NCI-H146 treated with DMSO at 0.1 percent for 48 hours (cell line): ENCODE measurements around the gene NSRP1.
A peak's percentile ranks its signal among the peaks of the same experiment; 100 is the strongest.
"Not testable (repeated sequence)": the region's sequence is repeated elsewhere in the genome, so short reads cannot be mapped to it uniquely, and the experiment has no call there.

Source experiments
- DNase-seq: peaks from one replicate; lab custom pipeline; 2025; ENCODE audit not compliant: unreplicated experiment; lab: John Stamatoyannopoulos, UW

Gene NSRP1

GRCh38 chr17:30116661-30117551, at the start of gene NSRP1:
TSS of gene NSRP1 (plus strand) at chr17:30116816. CDS start at chr17:30116844, 28 bp downstream.
- peak; percentile 87 for DNase-seq

DNA sequence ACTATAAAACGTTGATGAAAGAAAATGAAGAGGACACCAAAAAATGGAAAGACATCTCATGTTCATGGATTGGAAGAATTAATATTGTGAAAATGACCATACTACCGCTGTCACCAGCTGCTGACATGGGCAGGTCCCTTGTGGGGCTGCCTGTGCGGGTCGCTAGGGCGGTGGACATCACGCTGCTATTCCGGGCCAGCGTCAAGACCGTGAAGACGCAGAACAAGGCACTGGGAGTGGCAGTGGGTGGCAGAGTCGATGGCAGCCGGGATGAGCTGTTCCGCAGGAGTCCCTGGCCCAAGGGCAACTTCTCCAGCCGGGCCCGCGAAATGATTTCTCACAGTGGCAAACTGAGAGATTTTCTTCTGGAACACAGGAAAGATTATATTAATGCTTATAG, 48.2 kb upstream of the NSRP1 start:
- no peak for DNase-seq

GRCh38 chr17:30074254-30074653, 42.4 kb upstream of the NSRP1 start:
- no peak for DNase-seq

DNA sequence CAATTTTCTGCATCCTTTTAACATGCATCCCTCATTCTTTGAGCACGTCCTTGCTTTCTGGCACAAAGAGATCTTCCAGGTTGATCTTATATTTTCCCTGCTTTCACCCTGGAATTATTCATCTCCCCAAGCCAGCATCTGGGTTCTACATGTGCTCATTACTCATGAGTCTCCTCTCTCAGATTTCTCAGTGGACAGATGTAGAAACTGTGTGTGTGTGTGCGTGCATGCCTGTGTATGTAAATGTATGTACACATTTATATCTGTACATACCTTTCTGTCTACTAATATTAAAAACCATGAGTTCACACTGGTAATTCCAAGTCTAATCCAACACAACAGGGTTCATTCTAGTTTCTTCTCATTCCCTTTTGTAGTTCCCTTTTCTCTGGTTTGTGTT, 41.9 kb upstream of the NSRP1 start:
- DNase-seq = no peak

DNA sequence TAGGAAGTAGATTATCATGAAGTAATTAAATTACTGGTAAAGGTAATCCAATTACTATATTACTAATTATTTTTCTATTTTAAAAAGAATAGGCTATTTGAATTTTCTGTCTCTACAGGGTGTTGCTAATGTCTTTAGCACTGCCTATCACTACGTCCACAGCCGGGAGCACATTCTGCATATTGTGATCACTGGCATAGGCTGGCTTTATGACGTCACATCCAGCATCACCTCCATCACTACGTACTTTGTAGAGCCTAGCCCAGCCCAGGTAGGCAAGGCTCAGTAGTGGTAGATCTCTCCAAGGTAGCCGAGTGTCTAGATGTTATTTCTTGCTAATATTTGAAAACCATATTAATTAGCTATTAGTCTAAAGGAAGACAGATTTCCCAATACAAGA, 33.8 kb upstream of the NSRP1 start:
- DNase-seq = no peak

- no peak for DNase-seq
Measured at GRCh38 chr17:30084788-30085187, 31.8 kb upstream of the NSRP1 start.

DNA sequence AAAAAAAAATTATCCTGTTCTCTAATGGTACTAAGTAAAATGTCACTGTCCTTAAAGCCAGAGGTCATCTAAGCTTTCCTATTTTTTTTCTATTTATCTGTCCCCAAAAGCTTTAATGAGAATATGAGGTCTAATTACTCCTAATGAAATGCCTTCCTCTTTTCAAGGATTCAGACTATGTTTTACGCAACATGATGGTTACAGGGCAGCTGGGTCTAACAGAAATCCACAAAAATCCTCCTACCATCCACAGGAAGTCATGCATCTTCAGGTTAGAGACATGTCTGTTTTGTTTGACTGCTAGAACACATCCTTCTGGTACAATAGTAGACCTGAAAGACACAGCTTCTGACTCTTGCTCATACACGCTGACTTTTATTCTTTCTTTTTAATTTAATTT, 29.7 kb upstream of the NSRP1 start:
- DNase-seq = no peak

- DNase-seq = not testable (repeated sequence)
Measured at GRCh38 chr17:30087431-30087830, 29.2 kb upstream of the NSRP1 start.

- no peak for DNase-seq
Measured at GRCh38 chr17:30091121-30091670, 25.4 kb upstream of the NSRP1 start.

DNA sequence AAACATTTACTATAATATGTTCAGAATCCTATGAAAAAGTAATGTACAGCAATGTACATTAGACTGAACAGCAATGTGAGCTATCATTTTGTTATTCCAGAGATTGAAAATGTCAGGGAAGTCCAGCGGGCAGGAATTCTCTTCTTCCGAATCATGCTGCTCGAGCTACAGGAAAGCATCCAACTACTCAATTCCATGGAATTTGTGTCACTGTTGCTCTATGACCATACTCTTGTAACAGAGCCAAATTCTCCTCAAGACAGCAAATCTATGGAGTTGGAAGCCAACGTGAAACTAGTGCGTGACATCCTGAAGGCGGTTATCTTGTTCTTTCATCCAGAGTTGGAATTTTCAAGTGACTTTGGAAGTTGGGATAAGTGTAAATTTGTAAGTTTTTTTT, 24.8 kb upstream of the NSRP1 start:
- DNase-seq = no peak

DNA sequence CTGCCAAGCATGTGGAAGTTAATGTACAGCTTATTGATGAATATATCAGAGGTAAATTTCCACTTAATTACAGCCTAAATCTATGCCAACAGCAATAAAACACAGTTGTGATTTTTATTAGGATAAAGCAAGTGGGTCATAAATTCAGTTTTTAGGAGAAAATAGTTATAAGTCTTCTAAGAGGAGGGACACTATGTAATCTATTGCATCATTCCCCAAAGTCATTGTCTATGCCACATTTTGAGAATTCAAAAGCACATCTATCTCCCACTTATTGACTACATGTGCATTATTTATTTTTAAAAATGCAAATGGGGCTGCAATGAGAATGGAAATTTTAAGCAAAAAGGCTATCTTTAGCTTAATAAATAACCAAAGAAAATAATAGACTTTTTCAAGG, 23.7 kb upstream of the NSRP1 start:
- no peak for DNase-seq

DNA sequence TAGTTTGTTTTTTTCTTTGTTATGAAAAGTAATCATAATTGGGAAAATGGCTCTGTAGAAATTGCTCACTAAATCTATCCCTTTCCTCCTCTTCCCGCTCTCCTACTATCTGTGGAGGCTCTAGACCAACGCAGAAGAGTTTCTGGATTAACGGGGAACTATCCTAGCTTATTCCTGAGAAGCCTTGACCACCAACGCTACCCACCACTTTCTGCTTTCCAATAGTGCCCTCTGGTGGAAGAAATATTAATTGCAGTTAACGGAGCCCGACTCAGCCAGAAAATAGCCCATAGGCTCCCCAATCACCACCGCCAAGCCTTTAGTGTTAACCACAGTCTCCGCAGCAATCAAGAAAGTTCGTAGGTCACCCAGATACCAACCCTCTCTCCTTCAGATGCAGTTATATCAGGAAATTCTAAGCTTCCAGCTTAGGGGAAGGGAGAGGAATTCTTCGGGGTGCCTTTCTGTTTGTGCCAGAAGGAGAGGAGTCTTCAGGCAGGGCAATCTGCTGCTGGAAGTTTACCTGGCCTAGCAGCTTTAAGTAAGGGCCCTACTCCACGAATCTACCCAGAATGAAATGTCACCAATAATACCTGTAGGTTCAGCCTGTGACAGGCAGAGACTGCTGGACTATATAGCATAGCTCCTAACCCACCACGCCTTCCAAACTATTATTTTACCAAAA, 23.0 kb upstream of the NSRP1 start:
- DNase-seq = peak; percentile 13

DNA sequence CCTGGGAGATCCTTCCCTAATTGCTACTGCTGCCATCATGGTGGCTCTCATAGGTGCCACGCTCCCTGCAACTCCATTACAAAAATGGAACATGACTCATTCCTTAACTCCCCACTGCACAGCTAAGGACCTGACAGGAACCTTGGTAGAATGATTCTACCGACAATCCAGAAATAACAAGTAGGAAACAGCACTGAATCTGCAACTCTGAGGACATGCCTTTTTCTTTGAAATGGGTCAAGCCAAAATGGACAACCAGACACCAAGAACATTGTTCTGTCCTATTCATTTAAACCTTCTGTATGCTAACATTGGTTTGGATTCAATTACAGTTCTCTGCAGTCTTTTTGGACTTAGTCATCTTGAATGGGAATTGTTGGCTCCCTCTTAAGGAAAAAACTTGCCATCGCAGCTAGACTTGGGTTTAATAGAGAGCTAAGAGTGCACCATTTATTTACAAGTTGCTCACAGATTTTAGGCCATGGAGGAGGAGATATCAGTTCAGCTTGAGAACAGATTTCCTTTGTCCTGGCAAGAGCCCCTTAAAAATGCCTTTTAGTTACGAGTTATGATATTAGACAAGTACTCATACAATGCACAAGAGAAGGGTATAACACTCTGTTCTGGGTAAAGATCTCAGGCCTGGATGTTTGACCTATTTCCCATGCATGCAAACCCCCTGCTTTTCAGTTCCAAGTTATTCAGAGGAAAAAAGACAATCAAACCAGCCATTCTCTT, 20.9 kb upstream of the NSRP1 start:
- no peak for DNase-seq

GRCh38 chr17:30101686-30102390, 14.8 kb upstream of the NSRP1 start:
- DNase-seq = no peak

GRCh38 chr17:30103921-30104320, 12.7 kb upstream of the NSRP1 start:
- no peak for DNase-seq

DNA sequence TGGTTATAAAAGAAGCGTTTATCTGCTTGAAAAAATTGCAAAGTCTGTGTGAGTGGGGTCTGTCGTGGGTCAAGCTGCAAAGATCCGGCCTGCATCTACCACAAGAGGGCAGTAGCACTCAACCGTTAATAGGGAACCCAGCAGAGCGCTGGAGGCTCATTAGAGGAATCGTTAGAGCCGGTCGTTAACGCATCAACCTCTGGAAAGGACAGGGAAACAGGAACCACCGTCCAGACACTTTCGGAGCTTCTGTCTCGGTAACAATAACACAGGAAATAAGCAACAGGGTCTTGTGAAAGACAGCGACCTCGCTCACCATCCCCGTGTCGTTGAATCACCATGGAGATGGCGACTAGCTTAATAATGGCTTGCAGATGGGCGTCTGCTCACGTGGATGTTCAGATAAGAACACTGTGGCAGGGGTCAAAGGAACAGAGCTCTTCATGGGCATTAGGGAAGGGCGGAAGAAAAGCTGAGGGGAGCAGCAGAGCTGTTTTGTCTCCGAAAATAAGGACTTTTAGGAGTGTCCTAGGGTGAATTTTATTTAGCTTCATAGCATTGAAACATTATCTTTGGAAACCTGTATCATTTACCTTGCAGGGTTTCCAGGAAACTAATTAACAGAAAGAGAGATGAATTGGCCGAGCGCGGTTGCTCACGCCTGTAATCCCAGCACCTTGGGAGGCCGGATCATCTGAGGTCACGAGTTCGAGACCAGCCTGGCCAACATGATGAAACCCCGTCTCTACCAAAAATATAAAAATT, 11.9 kb upstream of the NSRP1 start:
- peak; percentile 97 for DNase-seq

DNA sequence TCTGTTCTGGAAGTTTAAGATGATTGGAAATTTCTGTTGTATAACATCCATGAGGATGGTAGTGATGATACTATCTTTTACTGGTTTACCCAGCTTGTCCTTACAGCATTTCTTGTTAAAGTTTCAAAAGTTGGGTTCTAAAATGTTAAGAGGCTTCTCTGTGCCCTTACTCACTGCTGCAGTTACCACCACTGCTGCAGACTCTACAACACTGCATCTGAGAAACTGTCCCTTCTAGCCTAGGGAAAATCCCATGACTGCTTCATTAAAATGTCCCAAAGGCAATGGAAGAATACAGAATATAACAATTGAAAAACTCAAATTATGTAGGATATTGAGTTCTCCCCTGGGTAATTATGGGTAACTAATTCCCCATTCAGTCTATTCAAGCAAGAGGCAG, 3.8 kb upstream of the NSRP1 start:
- no peak for DNase-seq

GRCh38 chr17:30113213-30113612, 3.4 kb upstream of the NSRP1 start:
- DNase-seq = no peak

DNA sequence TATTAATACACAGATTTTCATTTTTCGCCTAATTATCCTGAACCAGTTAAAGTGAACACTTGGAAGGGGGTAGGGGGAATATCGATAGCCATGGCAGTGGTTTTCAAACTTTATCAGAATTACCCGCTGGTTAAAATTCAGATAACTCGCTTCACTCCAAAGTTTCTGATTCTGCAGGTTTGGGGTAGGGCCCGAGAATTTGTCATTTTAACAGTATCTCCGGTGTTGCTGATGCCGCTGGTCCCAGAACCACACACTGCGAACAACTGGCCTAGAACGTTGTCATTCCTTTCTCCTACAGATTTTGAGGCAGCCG, 313 bp upstream of the NSRP1 start:
- DNase-seq = no peak

GRCh38 chr17:30117675-30118081, 1.1 kb downstream of the NSRP1 start:
- DNase-seq = no peak
